NK-92 (cell line): Measurements from ENCODE around the gene PHF1.
"Not testable (repeated sequence)": the region's sequence is repeated elsewhere in the genome, so short reads cannot be mapped to it uniquely, and the experiment has no call there.

Experiments used
- DNase-seq: peaks from one replicate; lab custom pipeline; 2025; ENCODE audit not compliant: unreplicated experiment; lab: John Stamatoyannopoulos, UW

PHF1 gene

GRCh38 chr6:33391278-33391921, 19.4 kb upstream of the PHF1 start, which contains the start of gene KIFC1:
KIFC1 (plus strand) TSS chr6:33391823; CDS start chr6:33391986, 163 bp downstream.
- DNase-seq: peak; percentile 96

GRCh38 chr6:33391922-33392594, 18.8 kb upstream of the PHF1 start:
- no peak for DNase-seq

GRCh38 chr6:33392595-33392948, 18.2 kb upstream of the PHF1 start:
- no peak for DNase-seq

GRCh38 chr6:33392979-33393378, 17.8 kb upstream of the PHF1 start:
- DNase-seq: no peak

- DNase-seq: no peak
Measured at GRCh38 chr6:33397541-33397940, 13.3 kb upstream of the PHF1 start.

GRCh38 chr6:33398601-33399000, 12.2 kb upstream of the PHF1 start:
- not testable (repeated sequence) for DNase-seq

GRCh38 chr6:33399881-33400280, 10.9 kb upstream of the PHF1 start:
- DNase-seq: not testable (repeated sequence)

- DNase-seq: no peak
Measured at GRCh38 chr6:33404884-33405283, 5.9 kb upstream of the PHF1 start.

GRCh38 chr6:33405386-33405940, 5.4 kb upstream of the PHF1 start:
- DNase-seq: no peak

- no peak for DNase-seq
Measured at GRCh38 chr6:33406126-33406525, 4.7 kb upstream of the PHF1 start.

- DNase-seq: no peak
Measured at GRCh38 chr6:33407132-33407718, 3.6 kb upstream of the PHF1 start.

GRCh38 chr6:33410050-33410710, 634 bp upstream of the PHF1 start:
- peak; percentile 99 for DNase-seq

GRCh38 chr6:33411632-33412005, 805 bp downstream of the PHF1 start:
- DNase-seq: no peak

GRCh38 chr6:33412140-33413009, 1.6 kb downstream of the PHF1 start:
- no peak for DNase-seq

GRCh38 chr6:33413241-33414120, 2.7 kb downstream of the PHF1 start:
- DNase-seq: no peak

- no peak for DNase-seq
Measured at GRCh38 chr6:33414592-33415271, 3.9 kb downstream of the PHF1 start.

- DNase-seq: no peak
Measured at GRCh38 chr6:33415831-33416230, 5.0 kb downstream of the PHF1 start.

- no peak for DNase-seq
Measured at GRCh38 chr6:33416386-33417127, 5.7 kb downstream of the PHF1 start.
